B cell (primary cell): ENCODE results near the gene PEX14. TPM values are rescaled to one million over a fixed set of nuclear protein-coding genes. Genes with fewer than 3 reads are reported as not detected.

Source experiments
- ATAC-seq: fragments of 200-7000 bp; cut with Tn5 transposase; one replicate; pipeline ENCODE4 v1.10.0; 2021; ENCODE audit warnings: low read depth, mild to moderate bottlenecking, moderate number of reproducible peaks, moderate library complexity
- CTCF ChIA-PET: fragments of 350-600 bp; sonication (Branson Sonifier 250); formaldehyde crosslinking; loops from one replicate; lab custom pipeline; 2021; ENCODE audit warnings: antibody characterized with exemption, inconsistent platforms; lab: Charles Lee
- POLR2A ChIA-PET: fragments of 350-600 bp; sonication (Branson Sonifier 250); formaldehyde crosslinking; loops from one replicate; lab custom pipeline; 2021; ENCODE audit warnings: antibody characterized with exemption; lab: Charles Lee
- DNase-seq: peaks from one replicate; pipeline ENCODE4 v3.0.0; 2013
- H2AFZ ChIP-seq: 2 replicates; pipeline ENCODE4 v1.6.1; 2012; ENCODE audit warnings: mild to moderate bottlenecking, low read depth, low read length; ENCODE audit not compliant: insufficient read depth, poor library complexity, severe bottlenecking
- H3K27ac ChIP-seq, 2 donors: 1 replicate in 1 of 2; 2 replicates in 1 of 2; pipeline ENCODE4 v1.5.1; 2012 to 2013; ENCODE audit warnings: low read length in 2 of 2, mild to moderate bottlenecking in 2 of 2, moderate library complexity in 1 of 2
- H3K27me3 ChIP-seq, 4 experiments: fragments of 200-600 bp in 1 of 4; sonication (generic) in 1 of 4; replicated peaks in 1 of 4; 1 replicate in 2 of 4; 2 replicates in 2 of 4; pipeline versions ENCODE4 v1.6.1 to v1.7.0; 2013 to 2016; ENCODE audit warnings: low read length in 3 of 4, mild to moderate bottlenecking in 2 of 4, mixed read lengths in 1 of 4, moderate library complexity in 1 of 4; ENCODE audit not compliant: insufficient read depth in 4 of 4, control insufficient read depth in 3 of 4; ENCODE audit errors: control extremely low read depth in 1 of 4
- H3K36me3 ChIP-seq, 2 experiments: replicated peaks in 1 of 2; 1 replicate in 1 of 2; 2 replicates in 1 of 2; pipeline versions ENCODE4 v1.6.1 to v1.7.1; 2013; ENCODE audit warnings: low read length in 1 of 2; ENCODE audit not compliant: insufficient read depth in 2 of 2, control insufficient read depth in 1 of 2; ENCODE audit errors: control extremely low read depth in 1 of 2, extremely low read depth in 1 of 2
- H3K4me1 ChIP-seq, 2 donors: fragments of 200-600 bp in 1 of 2; sonication (generic) in 1 of 2; 1 replicate in 1 of 2; 2 replicates in 1 of 2; pipeline versions ENCODE4 v1.5.1 to v1.6.1; 2013 to 2017; ENCODE audit warnings: low read length in 2 of 2; ENCODE audit not compliant: control insufficient read depth in 2 of 2, insufficient read depth in 2 of 2
- H3K4me2 ChIP-seq: replicated peaks from 2 replicates; pipeline ENCODE3; 2012; ENCODE audit warnings: mild to moderate bottlenecking, low read depth, low read length; ENCODE audit not compliant: poor library complexity, severe bottlenecking
- H3K4me3 ChIP-seq, 5 experiments: fragments of 200-600 bp in 1 of 5; sonication (generic) in 1 of 5; 1 replicate in 3 of 5; 2 replicates in 2 of 5; pipeline versions ENCODE4 v1.5.1 to v1.7.0; 2011 to 2016; ENCODE audit warnings: low read length in 4 of 5, mild to moderate bottlenecking in 4 of 5, low read depth in 2 of 5, control low read depth in 1 of 5, moderate library complexity in 1 of 5; ENCODE audit not compliant: insufficient read depth in 1 of 5; ENCODE audit errors: control extremely low read depth in 1 of 5, extremely low read depth in 1 of 5
- H3K79me2 ChIP-seq: fragments of 200-600 bp; sonication (generic); one replicate; pipeline ENCODE4 v1.6.0; 2016; ENCODE audit warnings: low read length; ENCODE audit not compliant: control insufficient read depth, insufficient read depth
- H3K9ac ChIP-seq: fragments of 200-600 bp; sonication (generic); 2 replicates; pipeline ENCODE4 v1.6.1; 2017; ENCODE audit warnings: mild to moderate bottlenecking, low read length, moderate library complexity
- H3K9me3 ChIP-seq, 3 donors: one replicate each; pipeline versions ENCODE4 v1.6.1 to v1.7.1; 2013; ENCODE audit warnings: low read length in 2 of 3; ENCODE audit not compliant: control insufficient read depth in 2 of 3, insufficient read depth in 1 of 3; ENCODE audit errors: control extremely low read depth in 1 of 3
- H4K20me1 ChIP-seq: 2 replicates; pipeline ENCODE4 v1.6.0; 2012; ENCODE audit warnings: mild to moderate bottlenecking, low read length; ENCODE audit not compliant: insufficient read depth, control insufficient read depth, poor library complexity, severe bottlenecking
- H3K27ac Mint-ChIP-seq: one replicate; pipeline ENCODE4 v1.8.0; 2021; ENCODE audit warnings: mixed read lengths
- H3K27me3 Mint-ChIP-seq: one replicate; pipeline ENCODE4 v1.8.0; 2021; ENCODE audit warnings: mixed read lengths
- H3K4me1 Mint-ChIP-seq: one replicate; pipeline ENCODE4 v1.8.0; 2021; ENCODE audit warnings: mixed read lengths
- H3K4me3 Mint-ChIP-seq: one replicate; pipeline ENCODE4 v1.8.0; 2021; ENCODE audit warnings: mixed read lengths
- H3K9me3 Mint-ChIP-seq: one replicate; pipeline ENCODE4 v1.8.0; 2022; ENCODE audit warnings: mixed read lengths; ENCODE audit not compliant: insufficient read depth
- CTCF ChIP-seq: fragments of 200-600 bp; IDR thresholded peaks from one replicate; pipeline ENCODE4 v1.8.0; 2022; ENCODE audit warnings: antibody characterized with exemption, mild to moderate bottlenecking
- EZH2 ChIP-seq: IDR thresholded peaks from 2 replicates; pipeline ENCODE4 v1.6.1; 2012; ENCODE audit warnings: borderline replicate concordance, low read depth, mild to moderate bottlenecking, moderate library complexity, low read length; ENCODE audit not compliant: insufficient read depth, poor library complexity, severe bottlenecking
- WGBS: methylation state at CpG from one replicate; pipeline ENCODE4 v1.1.5; 2013; ENCODE audit warnings: missing lambda C conversion rate; ENCODE audit not compliant: insufficient coverage; 5-methylcytosine and 5-hydroxymethylcytosine counted together
- intact Hi-C: fragments of 100-400 bp; cut with micrococcal nuclease; formaldehyde crosslinking; loops from one replicate; pipeline ENCODE4 v1.10.0; 2022
- polyA plus RNA-seq: library from polyadenylated mRNA; depleted of rRNA; stranded (reverse); fragments of >200 nt; gene quantifications from 2 replicates; pipeline ENCODE4 v1.2.3, GENCODE V29; 2012
- total RNA-seq, 2 donors: library from RNA; stranded (reverse); fragments of 120-200 nt in 1 of 2; gene quantifications; 1 replicate in 1 of 2; 2 replicates in 1 of 2; pipeline versions ENCODE4 v1.2.3 to v1.2.4, GENCODE V29; 2013 to 2022

The PEX14 gene
- total and polyA plus RNA-seq, 2 donors (not counting 1 experiment from before 2014, with no cell fraction given): 14.1 to 19.3 TPM

- peaks cover 0 to 4% of the 10 kb centered on the region in 2 experiments for H3K36me3 ChIP-seq
- no peak overlapping the region for H3K27ac ChIP-seq
- H3K9ac ChIP-seq: no peak overlapping the region
- H3K9me3 ChIP-seq: no peaks in the 10 kb centered on the region
- H2AFZ ChIP-seq: no peak overlapping the region
- peaks cover 10% of the 10 kb centered on the region for H4K20me1 ChIP-seq
- no peaks in the 10 kb centered on the region for H3K27me3 ChIP-seq
- no peak overlapping the region for H3K4me2 ChIP-seq
- no peak for TF ChIP-seq EZH2
- no peak for TF ChIP-seq CTCF
- no peak overlapping the region for H3K4me3 Mint-ChIP-seq
- 86% methylated on average over 12 of the region's 13 CpGs for WGBS
- H3K27ac Mint-ChIP-seq: no peak overlapping the region
- H3K27me3 Mint-ChIP-seq: no peaks in the 10 kb centered on the region
- no peak overlapping the region for H3K4me3 ChIP-seq
- H3K9me3 Mint-ChIP-seq: no peaks in the 10 kb centered on the region
- ATAC-seq: no peak
- DNase-seq: no peak
- no peaks in the 10 kb centered on the region for H3K79me2 ChIP-seq
- POLR2A ChIA-PET: no interaction called here
- H3K4me1 Mint-ChIP-seq: peaks cover 2% of the 10 kb centered on the region
- intact Hi-C loops: no loop called here
- no peaks in the 10 kb centered on the region for H3K4me1 ChIP-seq
- CTCF ChIA-PET: no interaction called here
Measured at GRCh38 chr1:10615332-10615731, 140.6 kb downstream of the PEX14 start.

- no peak overlapping the region for H3K4me3 Mint-ChIP-seq
- no peaks in the 10 kb centered on the region for H3K79me2 ChIP-seq
- no peak for TF ChIP-seq EZH2
- no peak for TF ChIP-seq CTCF
- no peak overlapping the region for H3K9ac ChIP-seq
- ChIA-PET POLR2A (no interaction called here), CTCF (no interaction called here)
- ATAC-seq: no peak
- H3K27ac Mint-ChIP-seq: no peak overlapping the region
- H3K4me1 Mint-ChIP-seq: peaks cover 2% of the 10 kb centered on the region
- no peak overlapping the region for H3K4me2 ChIP-seq
- no peaks in the 10 kb centered on the region for H3K9me3 Mint-ChIP-seq
- H3K36me3 ChIP-seq: peaks cover 0 to 4% of the 10 kb centered on the region in 2 experiments
- no peak overlapping the region for H2AFZ ChIP-seq
- no peaks in the 10 kb centered on the region for H3K9me3 ChIP-seq
- no peaks in the 10 kb centered on the region for H3K4me1 ChIP-seq
- DNase-seq: no peak
- H3K27me3 ChIP-seq: no peaks in the 10 kb centered on the region
- H3K4me3 ChIP-seq: no peak overlapping the region
- H4K20me1 ChIP-seq: peaks cover 10% of the 10 kb centered on the region
- WGBS: 98% methylated on average over 24 of the region's 27 CpGs
- H3K27me3 Mint-ChIP-seq: no peaks in the 10 kb centered on the region
- no peak overlapping the region for H3K27ac ChIP-seq
- intact Hi-C loops: no loop called here
Measured at GRCh38 chr1:10615932-10616671, 141.4 kb downstream of the PEX14 start.
